Tibial nerve (tissue), 3 donors: Measurements from ENCODE around the gene PITPNM3.

Experiments
- CTCF ChIP-seq, 5 experiments: fragments of 200-600 bp in 3 of 5; fragments of 450-650 bp in 2 of 5; sonication (generic) in 3 of 5; IDR thresholded peaks; one replicate each; pipeline ENCODE4 v1.5.1; 2016 to 2019; ENCODE audit warnings: antibody characterized with exemption in 5 of 5, mild to moderate bottlenecking in 3 of 5, moderate library complexity in 2 of 5
- POLR2A ChIP-seq, 2 donors: fragments of 450-650 bp; IDR thresholded peaks; one replicate each; pipeline ENCODE4 v1.6.1; 2017; ENCODE audit warnings: antibody characterized with exemption in 2 of 2, mild to moderate bottlenecking in 2 of 2, moderate library complexity in 2 of 2

- TF ChIP-seq CTCF (IDR thresholded peaks at IDR 0.05) (no peak), POLR2A (IDR thresholded peaks at IDR 0.05) (no peak)
Measured at GRCh38 chr17:6556121-6557039, at the start of gene PITPNM3.
